AG09319 (cell line): Measurements from ENCODE around the gene PXDN.

Experiments used
- DNase-seq: peaks from one replicate; pipeline ENCODE4 v3.0.0-alpha.2; 2010; ENCODE audit warnings: low read depth; ENCODE audit errors: extremely low read depth
- CTCF ChIP-seq: IDR thresholded peaks from 2 replicates; pipeline ENCODE4 v1.5.1; 2011; ENCODE audit warnings: low read depth, mild to moderate bottlenecking, inconsistent platforms, low read length, moderate library complexity

The PXDN gene

GRCh38 chr2:1748741-1749488, 4.6 kb upstream of the PXDN start:
- no peak for TF ChIP-seq CTCF
- DNase-seq: no peak

GRCh38 chr2:1748176-1748740, 3.9 kb upstream of the PXDN start:
- no peak for DNase-seq
- no peak for TF ChIP-seq CTCF

GRCh38 chr2:1747065-1747941, 3.0 kb upstream of the PXDN start:
- no peak for DNase-seq
- no peak for TF ChIP-seq CTCF

GRCh38 chr2:1746174-1747064, 2.1 kb upstream of the PXDN start:
- no peak for DNase-seq
- no peak for TF ChIP-seq CTCF

GRCh38 chr2:1745171-1746023, 1.1 kb upstream of the PXDN start:
- DNase-seq: no peak
- no peak for TF ChIP-seq CTCF

- TF ChIP-seq CTCF: no peak
- DNase-seq: no peak
Observed at GRCh38 chr2:1744151-1744445, 217 bp downstream of the PXDN start.
